GM04503 (cell line): ENCODE results near the gene UBA52.
"Not testable (repeated sequence)": the region's sequence is repeated elsewhere in the genome, so short reads cannot be mapped to it uniquely, and the experiment has no call there.

Experiments used
- DNase-seq: peaks from one replicate; pipeline ENCODE4 v3.0.0-alpha.2; 2012; ENCODE audit warnings: low read depth

UBA52 gene

GRCh38 chr19:18593367-18594095 is 21.9 kb downstream of the UBA52 start:
- DNase-seq, result no peak

GRCh38 chr19:18594096-18594823 is 22.6 kb downstream of the UBA52 start:
- no peak for DNase-seq

GRCh38 chr19:18594824-18595373 is 23.2 kb downstream of the UBA52 start:
- no peak for DNase-seq

GRCh38 chr19:18595475-18595874 is 23.8 kb downstream of the UBA52 start:
- no peak for DNase-seq

GRCh38 chr19:18596752-18597157 is 25.1 kb downstream of the UBA52 start:
- no peak for DNase-seq

- DNase-seq, result no peak
These were observed 26.4 kb downstream of the UBA52 start for GRCh38 chr19:18597809-18598660.

- no peak for DNase-seq
These were observed 27.8 kb downstream of the UBA52 start for GRCh38 chr19:18599485-18599884.

GRCh38 chr19:18600692-18601397 is 29.2 kb downstream of the UBA52 start:
- DNase-seq, result not testable (repeated sequence)

GRCh38 chr19:18601875-18602274 is 30.2 kb downstream of the UBA52 start:
- DNase-seq, result no peak

- no peak for DNase-seq
These were observed 31.7 kb downstream of the UBA52 start for GRCh38 chr19:18603255-18603957.

GRCh38 chr19:18603958-18604819 is 32.5 kb downstream of the UBA52 start:
- no peak for DNase-seq

- DNase-seq, result no peak
These were observed 33.1 kb downstream of the UBA52 start for GRCh38 chr19:18604820-18605159.

GRCh38 chr19:18605196-18605545 is 33.5 kb downstream of the UBA52 start:
- DNase-seq, result no peak

GRCh38 chr19:18605546-18606280 is 34.1 kb downstream of the UBA52 start:
- DNase-seq, result no peak

- no peak for DNase-seq
These were observed 34.9 kb downstream of the UBA52 start, which contains the start of gene CRLF1 for GRCh38 chr19:18606281-18607225. Gene CRLF1, minus strand, starts transcription at chr19:18606799. Its CDS starts 143 bp downstream, at chr19:18606656.

- no peak for DNase-seq
These were observed 35.8 kb downstream of the UBA52 start for GRCh38 chr19:18607226-18608101.

- no peak for DNase-seq
These were observed 36.6 kb downstream of the UBA52 start for GRCh38 chr19:18608102-18608804.
